Heart right ventricle (tissue), 16 donors: Measurements from ENCODE around the gene ANAPC10. TPM values are rescaled to one million over a fixed set of nuclear protein-coding genes. Genes with fewer than 3 reads are reported as not detected.

ENCODE experiments used
- ATAC-seq, 8 donors: fragments of 200-7000 bp; cut with Tn5 transposase; one replicate each; pipeline ENCODE4 v1.9.1; 2020; ENCODE audit warnings: mild to moderate bottlenecking in 8 of 8, moderate library complexity in 8 of 8, moderate number of reproducible peaks in 1 of 8
- DNase-seq, 2 donors: peaks; one replicate each; pipeline ENCODE4 v3.0.0-alpha.2; 2020
- H3K27ac ChIP-seq, 10 donors: fragments of 200-600 bp; sonication (generic) in 2 of 10; one replicate each; pipeline versions ENCODE4 v1.5.0 to v1.8.0; 2020 to 2022; ENCODE audit warnings: mild to moderate bottlenecking in 3 of 10
- H3K27me3 ChIP-seq, 7 donors: fragments of 200-600 bp; one replicate each; pipeline ENCODE4 v1.8.0; 2021 to 2022; ENCODE audit warnings: mild to moderate bottlenecking in 2 of 7
- H3K36me3 ChIP-seq, 9 donors: fragments of 200-600 bp; sonication (generic) in 1 of 9; one replicate each; pipeline versions ENCODE4 v1.5.0 to v1.8.0; 2020 to 2022; ENCODE audit warnings: mild to moderate bottlenecking in 2 of 9
- H3K4me1 ChIP-seq, 9 donors: fragments of 200-600 bp; sonication (generic) in 1 of 9; one replicate each; pipeline versions ENCODE4 v1.5.0 to v1.8.0; 2020 to 2022; ENCODE audit warnings: mild to moderate bottlenecking in 4 of 9
- H3K4me3 ChIP-seq, 10 donors: fragments of 200-600 bp; sonication (generic) in 2 of 10; one replicate each; pipeline versions ENCODE4 v1.5.0 to v1.8.0; 2020 to 2022; ENCODE audit warnings: mild to moderate bottlenecking in 7 of 10, moderate library complexity in 2 of 10
- H3K9me3 ChIP-seq, 11 donors: fragments of 200-600 bp in 10 of 11; sonication (generic) in 2 of 11; one replicate each; pipeline versions ENCODE4 v1.5.0 to v1.8.0; 2013 to 2022; ENCODE audit warnings: mild to moderate bottlenecking in 2 of 11, control low read depth in 1 of 11, moderate library complexity in 1 of 11
- WGBS, 2 donors: extraction: QIAGEN DNeasy Blood & Tissue Kit; methylation state at CpG; one replicate each; pipeline ENCODE4 v1.1.7; 2013; ENCODE audit warnings: inconsistent platforms in 1 of 2; 5-methylcytosine and 5-hydroxymethylcytosine counted together
- intact Hi-C, 10 donors: fragments of 100-400 bp; cut with DNase I; formaldehyde crosslinking; loops; one replicate each; pipeline versions ENCODE4 v1.11.1 to v1.14.2; 2022
- polyA plus RNA-seq, 2 donors: library from polyadenylated mRNA; stranded (reverse); fragments of 200-250 nt; gene quantifications; one replicate each; pipeline ENCODE4 v1.2.3, GENCODE V29; 2013
- total RNA-seq, 10 donors: library from RNA; stranded (reverse); fragmentation: NEBNext Ultra II Directional in 3 of 10; extraction: Animal tissue kit (Norgen Biotek cat#: 25700) in 3 of 10; gene quantifications; one replicate each; pipeline versions ENCODE4 v1.2.1 to v1.2.4, GENCODE V29; 2021 to 2023
- TF ChIP-seq, protein P1 (sequence below), 9 donors: fragments of 200-600 bp; sonication (generic) in 2 of 9; IDR thresholded peaks; one replicate each; pipeline versions ENCODE4 v1.5.0 to v1.8.0; 2021 to 2022; ENCODE audit warnings: antibody characterized with exemption in 9 of 9, mild to moderate bottlenecking in 5 of 9, moderate library complexity in 1 of 9
- donor health status: Arrhythmogenic right ventricular cardiomyopathy.
- donor health status: ischemic (EF 13 %, LVEDD 7.1; RV severe dilation, severe dysfunction).
- donor health status: healthy with polysubstance abuse.
- donor health status: DM: no; HTN: yes; CAD: no.
- donor health status: DM: no; HTN: no; CAD: no.
- donor health status: ischemic (EF 25% LVEDD 6.9; RV normal size, moderate dysfunction).
- donor health status: ischemic (EF 25% LVEDD 5.7; RV mildly dilated, moderate dysfunction).
- donor health status: healthy.
- donor health status: DM: yes; HTN: yes; CAD: no.
- donor health status: Ischemic cardiomyopathy.
- donor health status: ischemic (EF 35%, LVEDD 5.7; RV mildly dilated, moderate dysfunction).
- donor health status: nonischemic (EF 11% LVEDD 7.7; RV severe dilation, severe dysfunction).
- donor health status: DM: yes; HTN: yes; CAD: no.
- donor health status: PGD.
- donor health status: ischemic (EF 29% LVEDD 5.4; RV normal size, mild dysfunction).
- donor health status: nonischemic (EF 23%, LVEDD 6.1; RV moderate dilation, normal function).

ANAPC10 gene
- total and polyA plus RNA-seq, 12 donors, result 10.3 to 23.0 (median 14.6) TPM

DNA sequence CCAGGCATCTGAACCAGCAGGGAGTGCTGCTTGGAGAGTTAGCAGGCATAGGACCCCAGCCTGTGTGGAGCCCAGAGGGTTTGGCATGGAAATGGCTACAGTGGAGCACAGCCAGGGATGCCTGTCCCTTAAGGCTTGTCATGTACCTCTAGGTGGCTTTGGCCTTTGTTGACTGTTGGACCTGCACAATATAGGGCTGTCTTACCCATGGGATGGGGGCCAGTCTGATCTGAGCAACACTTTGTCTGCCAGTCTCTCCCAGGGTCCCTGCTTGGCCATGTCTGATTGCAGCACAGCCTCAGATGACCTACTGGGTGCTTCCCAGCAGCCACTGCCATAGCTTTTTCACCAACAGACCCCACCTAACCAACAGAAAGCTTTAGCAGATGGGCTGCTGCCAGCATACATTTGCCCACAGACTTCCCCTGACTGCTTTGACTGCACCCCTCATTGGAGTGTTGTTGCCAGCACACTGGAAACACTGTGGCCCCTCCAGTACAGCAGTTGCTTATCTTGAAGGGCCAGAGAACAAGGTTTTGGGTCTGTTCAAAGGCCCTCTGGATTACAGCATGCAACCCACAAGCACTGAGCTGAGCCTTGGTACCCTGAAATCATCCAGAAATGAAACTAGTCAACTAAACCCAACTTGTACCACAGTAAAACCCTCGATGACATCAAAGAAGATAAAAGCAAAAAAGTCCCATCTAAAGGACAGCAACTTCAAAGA, 22.1 kb downstream of the ANAPC10 start:
- DNase-seq, result no peak
- WGBS, 2 donors, result 87 to 96% methylated on average over 1 of the region's 1 CpG
- H3K4me1 ChIP-seq, result no peaks in the 10 kb centered on the region
- TF ChIP-seq, protein P1, sequence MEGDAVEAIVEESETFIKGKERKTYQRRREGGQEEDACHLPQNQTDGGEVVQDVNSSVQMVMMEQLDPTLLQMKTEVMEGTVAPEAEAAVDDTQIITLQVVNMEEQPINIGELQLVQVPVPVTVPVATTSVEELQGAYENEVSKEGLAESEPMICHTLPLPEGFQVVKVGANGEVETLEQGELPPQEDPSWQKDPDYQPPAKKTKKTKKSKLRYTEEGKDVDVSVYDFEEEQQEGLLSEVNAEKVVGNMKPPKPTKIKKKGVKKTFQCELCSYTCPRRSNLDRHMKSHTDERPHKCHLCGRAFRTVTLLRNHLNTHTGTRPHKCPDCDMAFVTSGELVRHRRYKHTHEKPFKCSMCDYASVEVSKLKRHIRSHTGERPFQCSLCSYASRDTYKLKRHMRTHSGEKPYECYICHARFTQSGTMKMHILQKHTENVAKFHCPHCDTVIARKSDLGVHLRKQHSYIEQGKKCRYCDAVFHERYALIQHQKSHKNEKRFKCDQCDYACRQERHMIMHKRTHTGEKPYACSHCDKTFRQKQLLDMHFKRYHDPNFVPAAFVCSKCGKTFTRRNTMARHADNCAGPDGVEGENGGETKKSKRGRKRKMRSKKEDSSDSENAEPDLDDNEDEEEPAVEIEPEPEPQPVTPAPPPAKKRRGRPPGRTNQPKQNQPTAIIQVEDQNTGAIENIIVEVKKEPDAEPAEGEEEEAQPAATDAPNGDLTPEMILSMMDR (IDR thresholded peaks at IDR 0.05), result no peak
- intact Hi-C loops, result no loop called here
- H3K4me3 ChIP-seq, result no peak overlapping the region
- no peak overlapping the region for H3K27ac ChIP-seq
- peak in 1 of 8 donors; percentile 9 for ATAC-seq
- H3K9me3 ChIP-seq, result peaks cover 0 to 23% (median 0%) of the 10 kb centered on the region in 11 donors
- H3K36me3 ChIP-seq, result peaks cover 0 to 49% (median 5%) of the 10 kb centered on the region in 9 donors
- H3K27me3 ChIP-seq, result no peaks in the 10 kb centered on the region

DNA sequence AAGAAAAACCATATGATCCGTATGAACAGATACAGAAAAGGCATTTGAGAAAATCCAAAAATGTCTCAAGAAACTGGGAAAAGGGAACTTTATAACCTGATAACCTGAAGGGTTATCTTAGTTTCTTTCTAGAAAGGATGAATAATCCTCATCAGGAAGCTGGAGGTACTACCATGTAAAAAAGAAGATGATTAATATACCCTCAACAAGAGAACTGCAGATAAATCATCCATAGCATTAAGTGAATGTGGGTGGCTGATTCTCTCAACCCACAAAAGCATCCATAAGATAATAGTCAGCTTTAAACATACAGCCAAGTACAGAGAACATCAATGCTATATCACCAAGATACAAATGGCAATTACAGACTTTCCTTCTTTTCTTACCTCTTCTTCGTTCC, 26.4 kb downstream of the ANAPC10 start:
- no peaks in the 10 kb centered on the region for H3K27me3 ChIP-seq
- DNase-seq, result no peak
- H3K4me1 ChIP-seq, result peaks cover 0 to 1% (median 0%) of the 10 kb centered on the region in 9 donors
- H3K4me3 ChIP-seq, result no peak overlapping the region
- H3K9me3 ChIP-seq, result peaks cover 0 to under 1% (median 0%) of the 10 kb centered on the region in 11 donors
- peaks cover 0 to 19% (median 0%) of the 10 kb centered on the region in 9 donors for H3K36me3 ChIP-seq
- no peak overlapping the region for H3K27ac ChIP-seq
- 96 to 97% methylated on average over 2 of the region's 2 CpGs for WGBS, 2 donors
- TF ChIP-seq, protein P1 (IDR thresholded peaks at IDR 0.05), result no peak
- intact Hi-C loops, result no loop called here
- ATAC-seq, result no peak

GRCh38 chr4:145069361-145069760, 28.6 kb downstream of the ANAPC10 start:
- WGBS, 2 donors, result 85 to 87% methylated on average over 3 of the region's 3 CpGs
- no peaks in the 10 kb centered on the region for H3K9me3 ChIP-seq
- intact Hi-C loops, result loop anchor here in 2 of 10 donors (10.0 kb wide), 1 partner anchor 895 kb away; no protein-coding TSS in a partner anchor

GRCh38 chr4:145066063-145066501, 31.9 kb downstream of the ANAPC10 start:
- Histone ChIP-seq H3K9me3 (no peaks in the 10 kb centered on the region), H3K27ac (no peak overlapping the region), H3K4me1 (peaks cover 0 to 13% (median 0%) of the 10 kb centered on the region in 9 donors), H3K36me3 (peaks cover 0 to 30% (median 0%) of the 10 kb centered on the region in 9 donors), H3K27me3 (no peaks in the 10 kb centered on the region), H3K4me3 (no peak overlapping the region)
- ATAC-seq (no peak), DNase-seq (no peak)
- TF ChIP-seq, protein P1 (IDR thresholded peaks at IDR 0.05), result no peak
- 53 to 55% methylated on average over 2 of the region's 2 CpGs for WGBS, 2 donors
- intact Hi-C loops, result loop anchor here in 2 of 10 donors (10.0 kb wide), 1 partner anchor 891 kb away; no protein-coding TSS in a partner anchor

More at GRCh38 chr4:145069361-145069760, 28.6 kb downstream of the ANAPC10 start:
- no peak overlapping the region for H3K4me3 ChIP-seq
- DNase-seq, result no peak
- H3K4me1 ChIP-seq, result peaks cover 0 to 13% (median 0%) of the 10 kb centered on the region in 9 donors
- no peak overlapping the region for H3K27ac ChIP-seq
- peaks cover 0 to 9% (median 0%) of the 10 kb centered on the region in 9 donors for H3K36me3 ChIP-seq
- no peak for ATAC-seq
- H3K27me3 ChIP-seq, result no peaks in the 10 kb centered on the region
- TF ChIP-seq, protein P1 (IDR thresholded peaks at IDR 0.05), result no peak
